ENCODE data around the gene ORC1. TPM values are rescaled to one million over a fixed set of nuclear protein-coding genes. Genes with fewer than 3 reads are reported as not detected.

The ORC1 gene
- total and polyA plus RNA-seq, 12 donors: 0.56 to 3.7 (median 0.88) TPM; not detected in 2

- H3K4me1 ChIP-seq (replicated peaks in 1 of 2): no peaks in the 10 kb centered on the region
- peak overlapping the region in 1 of 5 donors; percentile 6 for H3K27ac ChIP-seq
- intact Hi-C loops (cut with DNase I): no loop called here
- no peak overlapping the region for H3K4me3 ChIP-seq
- peak in 5 of 7 donors; percentile 40 to 79 (median 48) for DNase-seq
- no peaks in the 10 kb centered on the region for H3K27me3 ChIP-seq
- peaks cover 0 to 21% of the 10 kb centered on the region in 2 donors for H3K36me3 ChIP-seq (replicated peaks in 1 of 2)
- no peak for TF ChIP-seq POLR2A (IDR thresholded peaks at IDR 0.05)
- TF ChIP-seq CTCF (IDR thresholded peaks at IDR 0.05): peak in 4 of 6 experiments; percentile 25 to 36 (median 30)
- 39 to 42% (median 40%) methylated on average over 7 to 8 of the region's 8 CpGs for WGBS, 4 donors
- H3K9me3 ChIP-seq (replicated peaks in 1 of 3): no peaks in the 10 kb centered on the region
Measured at GRCh38 chr1:52348704-52349300, 55.4 kb downstream of the ORC1 start.

GRCh38 chr1:52346653-52347052 is 57.6 kb downstream of the ORC1 start:
- WGBS, 4 donors: 78 to 83% (median 81%) methylated on average over 4 of the region's 4 CpGs

GRCh38 chr1:52345252-52345651 is 59.0 kb downstream of the ORC1 start:
- no peaks in the 10 kb centered on the region for H3K9me3 ChIP-seq (replicated peaks in 1 of 3)
- DNase-seq: no peak
- WGBS, 4 donors: 60 to 90% (median 83%) methylated on average over 2 of the region's 2 CpGs
- no peaks in the 10 kb centered on the region for H3K4me1 ChIP-seq (replicated peaks in 1 of 2)
- intact Hi-C loops (cut with DNase I): no loop called here
- no peak overlapping the region for H3K27ac ChIP-seq
- H3K4me3 ChIP-seq: no peak overlapping the region
- TF ChIP-seq CTCF (IDR thresholded peaks at IDR 0.05): no peak
- TF ChIP-seq POLR2A (IDR thresholded peaks at IDR 0.05): no peak
- no peaks in the 10 kb centered on the region for H3K36me3 ChIP-seq (replicated peaks in 1 of 2)
- no peaks in the 10 kb centered on the region for H3K27me3 ChIP-seq

More at GRCh38 chr1:52346653-52347052, 57.6 kb downstream of the ORC1 start:
- intact Hi-C loops (cut with DNase I): no loop called here
- TF ChIP-seq POLR2A (IDR thresholded peaks at IDR 0.05): no peak
- TF ChIP-seq CTCF (IDR thresholded peaks at IDR 0.05): no peak
- no peak overlapping the region for H3K4me3 ChIP-seq
- H3K4me1 ChIP-seq (replicated peaks in 1 of 2): no peaks in the 10 kb centered on the region
- no peaks in the 10 kb centered on the region for H3K9me3 ChIP-seq (replicated peaks in 1 of 3)
- H3K36me3 ChIP-seq (replicated peaks in 1 of 2): no peaks in the 10 kb centered on the region
- no peak overlapping the region for H3K27ac ChIP-seq
- DNase-seq: no peak
- H3K27me3 ChIP-seq: no peaks in the 10 kb centered on the region

GRCh38 chr1:52343979-52344378 is 60.2 kb downstream of the ORC1 start:
- H3K4me1 ChIP-seq (replicated peaks in 1 of 2): no peaks in the 10 kb centered on the region
- no peaks in the 10 kb centered on the region for H3K9me3 ChIP-seq (replicated peaks in 1 of 3)
- H3K27me3 ChIP-seq: no peaks in the 10 kb centered on the region
- 75 to 80% (median 77%) methylated on average over 3 of the region's 3 CpGs for WGBS, 4 donors
- intact Hi-C loops (cut with DNase I): no loop called here
- no peaks in the 10 kb centered on the region for H3K36me3 ChIP-seq (replicated peaks in 1 of 2)
- no peak for DNase-seq
- no peak overlapping the region for H3K4me3 ChIP-seq
- no peak for TF ChIP-seq POLR2A (IDR thresholded peaks at IDR 0.05)
- TF ChIP-seq CTCF (IDR thresholded peaks at IDR 0.05): no peak
- no peak overlapping the region for H3K27ac ChIP-seq
